ENCODE data around the gene AKAP13. TPM values are rescaled to one million over a fixed set of nuclear protein-coding genes. Genes with fewer than 3 reads are reported as not detected.
A peak's percentile ranks its signal among the peaks of the same experiment; 100 is the strongest.

Gene AKAP13
- total RNA-seq, 1 experiment from 2014 or later, result 47.3 TPM

DNA sequence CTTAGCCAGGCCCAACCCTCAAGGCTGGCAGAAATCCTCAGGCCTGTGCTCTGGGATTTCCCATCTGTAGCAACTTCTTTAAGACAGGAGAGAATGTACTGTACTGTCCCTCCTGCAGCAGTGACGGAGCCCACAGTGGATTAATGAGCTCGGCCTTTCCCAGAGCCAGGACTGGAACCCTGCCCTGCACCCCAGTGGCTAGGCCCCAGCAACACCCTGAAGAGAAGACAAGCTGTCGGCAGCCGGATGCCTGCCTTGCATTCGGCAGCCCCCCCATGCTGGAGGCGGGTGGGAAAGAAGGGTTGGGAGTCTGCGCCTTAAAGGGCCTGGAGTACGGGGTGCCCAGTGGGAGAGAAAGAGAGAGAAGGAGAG is 382.3 kb downstream of the AKAP13 start:
- Mint-ChIP-seq H3K4me3 (no peak overlapping the region), H3K36me3 (ENCODE audit: insufficient read depth in 1 of 3, low read depth in 3 of 3) (peaks cover 10 to 29% (median 18%) of the 10 kb centered on the region in 3 experiments; a peak in 6 of 7 replicates), H3K27ac (peak overlapping the region in 2 of 3 experiments; percentile 85 to 94; a peak in 3 of 7 replicates), H3K4me1 (peaks cover 15 to 34% of the 10 kb centered on the region in 2 experiments), H3K9me3 (no peaks in the 10 kb centered on the region; a peak in 1 of 5 replicates), H3K27me3 (ENCODE audit: low read depth) (no peaks in the 10 kb centered on the region)
- H4K8ac ChIP-seq (replicated peaks; ENCODE audit: insufficient read length, low read depth, low read length), result no peak overlapping the region
- no peaks in the 10 kb centered on the region for H3K4me1 ChIP-seq (ENCODE audit: insufficient read depth, low read length)
- H2BK12ac ChIP-seq (ENCODE audit: insufficient read length, low read depth, low read length), result no peak overlapping the region
- H2AK5ac ChIP-seq (ENCODE audit: insufficient read length, low read length), result no peak overlapping the region
- H3K9me3 ChIP-seq (ENCODE audit: control insufficient read depth, low read depth, low read length), result no peaks in the 10 kb centered on the region
- no peak overlapping the region for H2BK5ac ChIP-seq (ENCODE audit: insufficient read length, low read length)
- H3K9ac ChIP-seq (ENCODE audit: extremely low read depth, insufficient read length, low read length), result no peak overlapping the region
- no CpG with 5 or more reads among the region's 8 CpGs for WGBS (ENCODE audit: extremely low coverage, insufficient read length, low lambda C conversion rate)
- no peak overlapping the region for H2AFZ ChIP-seq (ENCODE audit: low read length)
- DNase-seq, result no peak
- no peak overlapping the region for H3T11ph ChIP-seq (ENCODE audit: low read length)
- no peaks in the 10 kb centered on the region for H4K20me1 ChIP-seq (ENCODE audit: control insufficient read depth, insufficient read depth, insufficient read length)
- H3K14ac ChIP-seq (ENCODE audit: insufficient read depth, low read length), result no peak overlapping the region
- no peaks in the 10 kb centered on the region; the same call in 1 of the 2 replicates for H3K79me2 ChIP-seq (ENCODE audit: insufficient read depth, low read length)
- H2BK120ac ChIP-seq (ENCODE audit: low read depth, low read length, poor library complexity, severe bottlenecking), result no peak overlapping the region
- H4K5ac ChIP-seq (ENCODE audit: insufficient read length, low read depth, low read length), result no peak overlapping the region
- no peak overlapping the region for H3K27ac ChIP-seq (ENCODE audit: insufficient read length, low read depth, low read length)
- no peak overlapping the region for H3K4me2 ChIP-seq (ENCODE audit: insufficient read depth, insufficient read length, low read length)
- no peak overlapping the region for H3K4ac ChIP-seq (ENCODE audit: low read depth, low read length)
- no peak overlapping the region for H2BK20ac ChIP-seq (ENCODE audit: low read depth, low read length, poor library complexity, severe bottlenecking)
- TF ChIP-seq CTCF (conservative IDR thresholded peaks at IDR 0.05), result no peak
- no peaks in the 10 kb centered on the region for H3K27me3 ChIP-seq (ENCODE audit: insufficient read depth, low read length)
- H3K23ac ChIP-seq (ENCODE audit: insufficient read length, low read depth, low read length), result no peak overlapping the region
- no peaks in the 10 kb centered on the region for H3K23me2 ChIP-seq (ENCODE audit: insufficient read length, low read depth, low read length, poor library complexity, severe bottlenecking)
- no peaks in the 10 kb centered on the region for H3K79me1 ChIP-seq (ENCODE audit: insufficient read depth, low read depth, low read length, poor library complexity, severe bottlenecking)
- no peak overlapping the region for H2BK15ac ChIP-seq (ENCODE audit: low read depth, low read length)
- no peak overlapping the region for H4K91ac ChIP-seq (ENCODE audit: insufficient read length, low read depth, low read length)
- no peak overlapping the region for H3K56ac ChIP-seq (ENCODE audit: insufficient read length, low read depth, low read length)
- no peak overlapping the region for H3K18ac ChIP-seq (ENCODE audit: insufficient read length, low read depth, low read length)
